Activated CD8-positive, alpha-beta memory T cell treated with anti-CD3 and anti-CD28 coated beads, Interleukin-2, amount 50 U/mL, for 24 hours (primary cell): Measurements from ENCODE around the gene MAJIN.

ENCODE experiments used
- DNase-seq: peaks from one replicate; pipeline ENCODE4 v3.0.0-alpha.2; 2020; ENCODE audit errors: extremely low read depth

The MAJIN gene

GRCh38 chr11:64932324-64932723 lies 39.6 kb downstream of the MAJIN start:
- DNase-seq = no peak

- DNase-seq = no peak
Measured at GRCh38 chr11:64931290-64931689, 40.6 kb downstream of the MAJIN start.

DNA sequence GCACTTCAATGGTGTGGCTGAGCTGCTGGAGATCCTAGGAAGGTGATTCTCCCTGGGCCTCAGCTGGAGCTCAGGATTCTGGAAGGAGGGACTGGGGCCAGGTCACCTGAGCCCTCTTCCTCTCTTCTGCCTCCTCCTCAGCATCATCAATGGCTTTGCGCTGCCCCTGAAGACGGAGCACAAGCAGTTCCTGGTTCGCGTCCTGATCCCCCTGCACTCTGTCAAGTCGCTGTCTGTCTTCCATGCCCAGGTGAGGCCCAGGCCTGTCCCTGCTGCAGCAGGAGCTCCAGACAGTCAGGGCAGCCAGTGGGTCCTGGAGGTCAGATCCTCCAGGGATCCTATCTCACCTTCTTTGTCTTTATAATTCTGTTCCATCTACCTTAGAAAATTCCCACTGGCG lies 41.6 kb downstream of the MAJIN start:
- DNase-seq = no peak

DNA sequence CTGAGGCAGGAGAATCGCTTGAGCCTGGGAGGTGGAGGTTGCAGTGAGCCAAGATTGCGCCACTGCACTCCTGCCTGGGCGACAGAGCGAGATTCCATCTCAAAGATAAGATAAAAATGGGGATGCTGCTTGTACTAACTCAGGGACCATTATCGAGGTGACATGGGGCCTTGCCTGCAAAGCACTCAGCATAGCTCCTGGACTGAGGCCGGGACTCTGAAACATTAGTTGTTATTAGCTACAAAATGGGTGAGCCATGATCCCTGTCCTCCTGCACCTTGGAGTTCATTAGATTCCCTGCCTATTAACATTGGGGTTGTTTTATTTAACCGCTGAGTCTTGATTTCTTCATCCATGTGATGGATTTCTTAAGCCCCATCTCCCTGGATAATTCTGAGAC lies 42.3 kb downstream of the MAJIN start:
- DNase-seq = no peak

DNA sequence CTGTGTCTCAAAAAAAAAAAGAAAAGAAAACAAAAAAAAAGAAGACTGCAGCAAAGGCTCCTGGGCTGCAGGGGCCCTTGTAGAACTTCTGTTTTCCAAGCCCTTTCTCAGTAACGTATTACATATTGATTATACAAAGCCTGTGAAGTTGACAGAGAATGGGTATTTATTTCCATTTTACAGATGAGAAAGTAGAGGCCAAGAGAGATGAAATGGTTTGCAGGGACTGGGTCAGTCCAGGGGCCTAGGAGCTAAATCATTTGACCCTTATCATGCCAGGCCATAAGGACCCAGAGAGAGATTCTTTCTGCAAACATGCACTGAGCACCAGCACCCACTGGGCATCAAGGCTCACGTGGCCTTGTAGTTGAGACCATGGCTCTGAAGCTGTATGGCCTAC lies 43.0 kb downstream of the MAJIN start:
- DNase-seq = no peak

GRCh38 chr11:64926689-64927088 lies 45.2 kb downstream of the MAJIN start:
- no peak for DNase-seq

DNA sequence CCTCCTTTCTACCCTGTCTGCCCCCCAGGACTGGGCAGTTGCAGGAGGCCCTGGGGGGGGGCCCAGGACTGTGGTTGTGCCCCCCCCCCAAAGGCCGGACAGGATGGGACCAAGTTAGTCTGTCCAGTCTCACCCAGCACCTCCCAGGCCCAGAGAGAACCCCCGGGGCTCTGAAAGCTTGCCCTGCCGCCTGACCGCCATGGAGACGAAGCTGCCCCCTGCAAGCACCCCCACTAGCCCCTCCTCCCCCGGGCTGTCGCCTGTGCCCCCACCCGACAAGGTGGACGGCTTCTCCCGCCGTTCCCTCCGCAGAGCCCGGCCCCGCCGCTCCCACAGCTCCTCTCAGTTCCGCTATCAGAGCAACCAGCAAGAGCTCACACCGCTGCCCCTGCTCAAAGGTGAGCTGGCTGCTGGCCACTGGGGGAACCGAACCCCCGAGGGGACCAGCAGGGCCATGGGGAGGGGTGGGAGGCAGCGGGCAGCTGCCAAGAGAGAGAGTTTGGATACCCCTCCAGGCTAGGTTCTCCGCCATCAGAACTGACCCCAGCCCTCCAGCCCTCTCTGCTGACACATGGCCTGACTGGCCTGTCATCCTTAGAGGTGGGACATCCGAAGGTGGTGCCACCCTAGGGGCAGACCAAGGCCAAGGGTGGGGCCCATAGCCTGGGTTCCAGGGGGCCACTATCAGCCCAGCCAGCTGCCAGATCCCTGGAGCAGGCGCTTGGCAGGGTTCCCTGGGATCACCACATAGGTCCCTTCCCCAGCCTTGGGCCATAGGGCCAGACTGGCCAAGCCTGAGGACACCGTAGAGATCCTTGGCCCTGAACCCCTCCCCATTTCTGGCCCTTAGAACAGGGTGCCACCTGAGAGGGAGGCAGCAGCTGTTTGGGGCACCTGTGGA lies 46.1 kb downstream of the MAJIN start:
- DNase-seq = no peak

DNA sequence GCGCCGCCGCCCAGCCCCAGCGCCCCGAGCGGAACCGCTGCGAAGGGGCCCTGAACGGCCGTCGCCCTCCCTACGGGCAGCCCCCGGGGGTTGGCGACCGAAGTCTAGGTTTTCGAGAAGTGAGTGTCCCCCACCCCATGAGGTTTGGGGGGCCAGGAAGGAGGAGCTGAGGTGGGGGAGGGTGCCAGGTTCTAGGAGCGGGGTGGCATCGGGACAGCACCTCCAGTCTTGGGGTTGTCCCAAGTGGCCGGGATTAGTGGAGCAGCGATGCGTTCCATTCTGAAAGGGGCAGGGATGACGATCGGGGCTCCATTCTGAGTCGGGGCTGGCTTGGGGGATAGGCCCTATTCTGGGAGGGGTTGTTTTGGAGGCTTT lies 47.0 kb downstream of the MAJIN start:
- no peak for DNase-seq

DNA sequence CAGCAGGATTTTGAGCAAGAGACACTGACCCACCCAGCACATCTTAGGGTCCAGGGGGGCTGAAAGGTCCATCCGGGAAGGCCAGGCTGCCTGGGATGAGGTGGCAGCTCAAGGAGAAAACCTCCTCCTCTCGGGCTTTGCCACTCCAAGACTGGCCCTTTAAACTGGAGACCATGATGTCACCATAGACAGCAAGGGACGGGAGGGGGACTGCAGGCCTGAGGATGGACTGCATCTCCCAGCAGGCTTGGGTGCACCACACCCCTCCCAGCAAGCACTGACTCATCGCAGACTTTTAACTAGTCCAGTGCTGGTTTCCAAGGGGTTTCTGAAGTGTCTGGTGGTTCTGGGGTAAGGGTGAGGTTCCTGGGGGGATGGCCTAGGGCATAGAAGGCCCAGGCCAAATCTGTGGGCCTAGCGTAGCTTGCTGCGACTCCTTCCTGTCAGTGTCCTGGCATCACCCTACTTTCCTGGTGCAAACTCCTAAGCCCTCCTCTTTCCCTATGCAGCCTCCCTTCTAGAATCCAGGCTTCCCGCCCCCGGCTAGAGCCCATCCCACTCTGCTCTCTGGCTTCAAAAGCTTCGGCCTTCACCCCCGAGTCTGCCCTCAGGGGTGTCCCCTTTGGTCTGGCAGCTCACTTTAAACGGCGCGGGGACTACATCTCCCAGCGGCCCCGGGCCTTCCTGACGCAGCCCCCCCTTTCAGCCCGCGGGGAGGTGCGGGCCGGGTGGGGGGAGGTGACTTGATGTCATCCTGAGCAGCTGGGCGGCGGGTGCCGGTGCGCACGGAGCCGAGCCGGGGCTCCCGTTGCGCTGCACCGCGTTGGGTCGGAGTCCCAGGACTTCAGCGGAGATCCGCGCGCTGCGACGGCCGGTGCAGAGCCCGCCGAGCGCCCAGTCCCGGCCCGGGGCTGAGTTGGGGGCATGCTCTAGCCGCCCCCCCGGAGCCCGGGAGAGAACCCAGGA lies 47.7 kb downstream of the MAJIN start, which contains the start of gene PPP2R5B:
Gene PPP2R5B, plus strand, starts transcription at position 746 of the 966 bp plus-strand sequence. CDS start 1,046 bp downstream, outside the sequence.
- DNase-seq = peak; percentile 81

DNA sequence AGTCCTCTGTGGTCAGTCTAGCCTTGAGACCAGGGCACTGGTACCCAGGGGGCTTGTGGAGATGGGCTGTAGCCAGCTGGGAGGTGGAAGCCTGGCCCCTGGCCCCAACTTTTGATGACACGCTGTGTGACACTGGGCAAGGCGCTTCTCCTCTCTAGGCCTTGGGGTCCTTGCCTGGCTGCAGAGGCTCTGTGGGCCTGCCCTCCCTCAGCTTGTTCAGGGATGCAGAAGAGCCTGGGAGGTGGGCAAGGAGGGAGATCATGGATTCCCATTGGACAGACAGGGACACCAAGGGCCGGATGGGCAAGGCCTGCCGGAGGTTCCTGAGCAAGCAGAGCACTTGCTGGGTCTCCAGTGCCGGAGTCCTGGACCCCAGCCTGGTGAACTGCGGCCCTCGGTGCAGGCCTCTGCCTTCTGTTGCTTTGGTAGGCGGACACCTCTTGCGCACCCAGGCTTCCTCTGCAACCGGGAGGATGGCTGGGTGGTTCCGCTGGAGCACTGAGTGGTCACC lies 48.7 kb downstream of the MAJIN start:
- no peak for DNase-seq

- no peak for DNase-seq
Measured at GRCh38 chr11:64921384-64921783, 50.5 kb downstream of the MAJIN start.

GRCh38 chr11:64920124-64920523 lies 51.8 kb downstream of the MAJIN start:
- no peak for DNase-seq

DNA sequence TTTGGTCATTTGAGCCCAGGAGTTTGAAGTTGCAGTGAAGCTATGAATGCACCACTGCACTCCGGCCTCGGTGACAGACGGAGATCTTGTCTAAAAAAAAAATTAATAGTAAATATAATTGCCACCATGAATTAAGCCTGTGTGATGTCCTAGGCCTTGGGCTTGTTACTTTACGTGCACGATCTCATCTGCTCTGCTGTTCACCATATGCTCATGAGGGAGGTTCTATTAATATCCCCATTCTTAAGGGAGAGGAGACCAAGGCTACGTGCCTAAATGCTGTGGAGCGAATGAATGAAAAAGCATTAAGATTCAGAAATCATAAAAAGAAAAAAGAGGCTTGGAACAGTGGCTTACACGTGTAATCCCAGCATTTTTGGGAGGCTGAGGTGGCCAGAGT lies 52.3 kb downstream of the MAJIN start:
- DNase-seq = no peak

DNA sequence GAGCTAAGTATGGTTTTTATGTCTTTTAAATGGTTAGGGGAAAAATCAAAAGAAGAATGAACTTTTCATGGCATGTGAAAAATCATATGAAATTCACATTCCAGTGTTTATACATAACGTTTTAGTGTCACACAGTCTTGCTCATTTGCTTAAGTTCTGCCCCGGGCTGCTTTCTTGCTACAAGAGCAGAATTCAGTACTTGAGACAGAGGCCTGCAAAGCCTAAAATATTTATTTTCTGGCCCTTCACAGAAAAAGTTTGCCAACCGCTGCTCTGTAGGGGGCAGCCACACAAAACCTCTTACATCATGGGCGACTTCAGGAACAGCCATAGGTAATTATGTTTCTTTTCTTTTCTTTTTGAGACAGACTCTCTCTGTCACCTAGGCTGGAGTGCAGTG lies 53.9 kb downstream of the MAJIN start:
- no peak for DNase-seq

DNA sequence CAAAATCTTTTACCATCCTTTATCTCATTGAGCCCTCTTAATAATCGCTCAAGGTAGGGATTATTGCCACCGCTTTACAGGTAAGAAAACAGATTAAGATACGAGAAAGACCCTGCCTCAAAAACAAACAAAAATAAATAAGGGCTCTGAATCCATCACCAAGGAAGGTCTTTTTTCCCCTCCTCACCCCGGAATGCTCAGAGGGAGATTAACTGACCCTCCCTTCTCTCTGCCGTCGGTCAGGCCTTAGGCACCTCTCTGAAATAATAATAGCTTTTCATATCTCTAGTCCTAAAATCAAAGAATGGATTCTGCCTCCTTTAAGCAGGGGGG lies 54.3 kb downstream of the MAJIN start:
- DNase-seq = no peak

DNA sequence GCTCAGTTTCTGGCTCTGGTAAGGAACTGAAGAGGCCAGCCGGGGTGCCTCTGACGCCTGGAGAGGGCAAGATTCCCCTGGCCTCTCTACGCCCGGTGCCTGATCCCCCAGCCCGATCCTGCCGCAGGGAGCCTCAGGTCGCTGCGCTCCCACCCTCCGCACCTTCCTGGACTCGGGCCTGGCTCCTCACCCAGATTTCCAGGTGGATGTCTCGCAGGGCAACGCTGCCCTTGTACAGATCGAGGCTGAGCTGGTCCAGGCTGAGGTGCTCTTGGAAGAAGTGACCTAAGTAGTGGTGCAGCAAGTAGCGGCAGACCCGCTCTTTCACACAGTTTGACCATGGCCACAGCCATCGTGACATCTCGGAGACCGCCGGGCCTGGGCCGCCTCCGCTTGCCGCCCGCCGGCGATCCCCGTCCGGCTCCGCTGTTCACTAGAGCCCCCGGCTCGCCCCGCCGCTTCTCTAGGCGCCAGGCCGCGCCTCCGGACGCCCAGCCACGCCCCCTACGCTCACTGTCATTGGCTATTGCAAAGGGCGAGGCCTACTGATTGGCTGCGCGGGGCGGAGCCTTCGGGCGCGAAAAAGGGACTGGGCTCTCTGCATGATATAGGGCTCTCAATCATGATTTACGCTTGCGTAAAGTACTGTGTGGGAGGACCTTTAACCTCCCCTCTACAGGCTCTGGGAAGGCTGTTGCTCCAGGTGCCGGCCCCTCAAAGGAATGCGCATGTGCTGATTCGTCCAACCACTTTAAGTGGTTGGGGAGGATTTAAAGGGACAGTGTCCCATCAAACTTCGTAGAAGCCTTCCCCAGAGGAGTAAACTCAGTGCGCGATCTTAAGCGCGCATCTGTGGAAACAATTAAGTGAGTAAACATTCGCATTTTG lies 54.9 kb downstream of the MAJIN start, which contains the start of gene ATG2A:
Gene ATG2A, minus strand, starts transcription at position 435 of the 888 bp plus-strand sequence. Its CDS starts 74 bp downstream, at position 361.
- peak; percentile 97 for DNase-seq

- DNase-seq = no peak
Measured at GRCh38 chr11:64916040-64916774, 55.7 kb downstream of the MAJIN start.

GRCh38 chr11:64915376-64915887 lies 56.5 kb downstream of the MAJIN start:
- DNase-seq = no peak

DNA sequence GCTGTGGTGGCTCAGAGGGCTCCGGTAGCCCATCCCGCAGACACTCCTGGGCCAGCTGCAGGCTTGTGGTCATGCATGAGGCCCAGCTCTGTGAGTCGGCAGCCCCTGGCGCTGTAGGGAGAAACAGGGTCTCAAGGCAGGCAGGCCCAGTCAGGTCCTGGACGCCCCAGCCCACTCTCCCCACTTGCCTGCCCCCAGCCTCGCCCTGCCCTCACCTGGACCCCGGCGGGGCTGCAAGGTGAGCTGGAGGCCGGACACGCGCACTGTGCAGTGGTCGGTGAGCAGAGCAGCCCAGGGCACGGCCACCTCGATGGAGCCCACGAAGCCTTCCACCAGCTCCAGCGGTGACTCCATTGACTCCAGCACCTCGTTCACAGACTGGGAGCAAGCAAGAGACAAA lies 57.8 kb downstream of the MAJIN start:
- no peak for DNase-seq

- no peak for DNase-seq
Measured at GRCh38 chr11:64913171-64913727, 58.7 kb downstream of the MAJIN start.
